ENCODE data around the gene A1BG.

DNA sequence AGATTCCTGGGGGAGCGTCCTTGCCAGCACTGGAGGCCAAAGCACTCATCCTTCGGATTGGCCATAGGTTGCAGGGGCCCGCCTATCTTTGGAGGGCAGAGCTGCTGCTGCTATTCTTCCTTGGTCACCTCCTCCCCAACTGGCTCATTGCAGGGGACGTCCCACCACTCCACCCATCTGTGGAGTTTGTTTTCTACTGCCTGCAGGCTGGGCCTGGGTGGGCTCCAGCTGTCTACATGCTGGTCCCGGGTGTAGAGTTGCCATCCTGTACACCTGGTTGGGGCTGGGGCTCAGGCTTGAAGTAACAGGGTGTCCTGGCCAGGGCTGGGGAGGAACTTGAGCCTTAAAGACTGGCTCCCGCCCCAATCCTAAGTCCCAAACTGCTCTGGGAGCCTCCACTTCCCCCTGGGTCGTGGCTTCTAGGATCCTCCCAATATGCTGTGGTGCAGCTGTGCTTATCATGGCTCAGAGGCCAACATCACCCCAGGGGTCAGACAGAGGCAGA is 44.3 kb upstream of the A1BG start:
- TF ChIP-seq POLR2A (IDR thresholded peaks at IDR 0.05), result no peak
- TF ChIP-seq CTCF (IDR thresholded peaks at IDR 0.05), result no peak

Measured in thyroid gland (tissue), 4 donors.